ENCODE data around the gene ALKBH6.
A peak's percentile ranks its signal among the peaks of the same experiment; 100 is the strongest.
"Not testable (repeated sequence)": the region's sequence is repeated elsewhere in the genome, so short reads cannot be mapped to it uniquely, and the experiment has no call there.

ALKBH6 gene

DNA sequence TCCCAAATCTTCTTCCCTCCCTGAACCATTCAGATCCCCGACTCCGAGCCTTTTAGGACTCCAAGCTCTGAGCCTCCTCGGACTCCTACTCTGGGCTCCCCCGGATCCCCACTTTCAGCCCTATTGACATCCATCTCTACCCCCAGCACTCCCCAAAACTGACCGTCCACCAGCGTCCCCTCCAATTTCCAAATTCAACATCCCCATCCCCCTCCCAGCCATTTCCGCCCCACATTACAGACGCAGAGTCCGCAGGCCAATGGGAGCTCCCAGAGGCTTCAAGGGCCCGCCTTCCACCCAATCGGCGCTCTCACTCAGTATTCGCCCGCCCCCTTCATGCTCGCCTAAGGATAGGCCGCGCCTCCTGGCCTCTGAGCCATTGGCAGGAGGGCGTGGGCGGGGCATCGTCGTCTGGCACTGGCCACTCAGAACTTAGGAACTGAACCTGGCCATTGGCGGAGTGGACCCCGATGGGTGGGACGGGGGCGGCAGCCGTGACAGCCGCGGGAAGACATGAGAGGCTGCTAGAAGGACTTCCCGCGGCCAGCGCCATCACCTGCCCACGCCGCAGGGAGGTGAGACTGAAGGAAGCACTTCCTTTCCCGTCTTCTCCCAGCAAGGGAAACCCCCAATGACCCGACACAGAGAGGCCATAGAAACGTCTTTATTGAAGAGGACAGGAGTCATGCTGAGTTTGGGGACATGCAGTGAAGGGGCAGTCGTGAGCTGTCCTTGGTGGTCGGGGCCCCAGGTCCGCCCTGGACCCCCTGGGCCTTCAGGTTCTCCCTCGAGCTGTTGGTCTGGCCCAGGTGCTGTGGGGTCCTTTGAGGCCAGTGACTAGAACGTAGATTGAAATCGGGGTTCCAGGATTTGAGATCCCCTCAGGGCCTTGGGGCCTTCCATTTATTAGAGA, at the start of gene ALKBH6:
TSS of gene ALKBH6 (minus strand) at position 202 of the 913 bp plus-strand sequence. CDS start 816 bp downstream, outside the sequence.
- peak; percentile 93 to 97 for DNase-seq

DNA sequence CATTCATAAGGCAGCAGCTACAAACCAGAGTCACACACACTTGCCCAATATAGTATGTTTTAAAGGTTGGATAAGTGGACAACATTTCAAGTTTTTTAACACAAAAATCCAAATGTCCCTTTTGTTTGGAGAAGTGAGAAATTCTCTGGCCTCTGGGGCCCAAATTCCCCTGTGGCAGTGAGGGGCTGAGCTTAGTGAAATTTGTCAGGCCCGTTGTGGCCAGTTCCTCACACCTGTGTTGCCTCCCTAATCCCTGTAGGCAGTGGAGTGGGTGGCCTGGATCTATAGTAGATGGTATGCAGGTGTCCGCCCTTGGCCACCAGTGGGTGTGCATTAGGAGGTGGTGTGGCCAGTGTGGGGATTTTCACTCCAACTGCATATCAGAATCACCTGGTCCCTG, 47.4 kb upstream of the ALKBH6 start:
- DNase-seq: no peak

DNA sequence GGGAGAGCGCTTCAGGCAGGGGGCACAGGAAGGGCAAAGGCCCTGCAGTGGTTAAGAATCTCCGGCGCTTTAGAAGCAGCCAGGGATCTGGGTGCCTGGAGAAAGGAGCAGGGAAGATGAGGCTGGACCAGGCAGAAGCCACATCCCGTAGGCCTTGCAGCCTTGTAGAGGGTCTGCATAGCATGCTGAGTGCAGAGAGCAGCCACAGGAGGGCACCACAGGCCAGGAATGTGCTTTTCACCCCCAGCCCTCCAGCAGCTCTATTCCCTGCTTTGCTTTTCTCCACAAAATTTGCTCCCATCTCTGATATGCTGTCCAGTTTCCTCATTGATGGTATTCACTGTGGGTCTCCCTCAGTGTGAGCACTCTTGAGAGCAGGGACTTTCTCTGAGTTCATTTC, 46.4 kb upstream of the ALKBH6 start:
- no peak for DNase-seq

- DNase-seq: no peak
These were observed 45.3 kb upstream of the ALKBH6 start for GRCh38 chr19:36059180-36059910.

DNA sequence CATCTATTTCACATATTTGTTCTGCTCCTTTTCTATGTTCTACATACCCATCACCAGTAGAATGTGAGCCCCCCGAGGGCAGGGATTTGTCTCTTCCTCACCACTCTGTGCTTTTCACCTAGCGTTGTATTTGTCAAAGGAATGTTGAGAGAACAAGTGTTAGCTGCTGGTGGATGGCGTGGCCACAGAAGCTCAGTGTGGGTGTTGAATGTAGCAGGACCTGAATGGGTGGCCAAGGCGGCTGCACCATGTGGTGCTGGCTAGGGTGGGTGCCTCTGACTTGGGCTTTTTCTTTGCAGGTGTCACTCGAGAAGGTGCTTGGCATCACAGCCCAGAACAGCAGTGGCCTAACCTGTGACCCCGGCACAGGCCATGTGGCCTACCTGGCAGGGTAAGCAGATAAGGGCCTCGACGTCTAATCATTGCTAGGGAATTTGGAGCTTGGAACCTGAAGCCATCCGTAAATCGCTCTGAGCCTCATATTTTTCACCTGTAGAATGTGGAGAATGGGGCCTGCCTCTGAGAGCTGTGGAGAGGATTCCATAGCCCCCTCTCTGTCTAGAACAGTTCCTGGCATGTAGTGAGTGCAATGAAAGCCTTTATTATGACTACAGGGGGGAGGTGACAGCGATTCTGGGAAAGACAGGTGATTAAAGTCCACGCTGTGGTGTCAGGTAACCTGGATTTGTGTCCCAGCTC, 44.6 kb upstream of the ALKBH6 start:
- DNase-seq: no peak

GRCh38 chr19:36054733-36055686, 41.0 kb upstream of the ALKBH6 start, which contains the start of gene WDR62:
WDR62 (plus strand) TSS chr19:36054897; CDS start chr19:36054972, 75 bp downstream.
- DNase-seq: peak; percentile 76 to 94

- peak; percentile 90 to 95 for DNase-seq
These were observed 40.2 kb upstream of the ALKBH6 start, which contains the start of gene THAP8 for GRCh38 chr19:36054119-36054732. THAP8 (minus strand) TSS chr19:36054285; CDS start chr19:36054217, 68 bp downstream.

DNA sequence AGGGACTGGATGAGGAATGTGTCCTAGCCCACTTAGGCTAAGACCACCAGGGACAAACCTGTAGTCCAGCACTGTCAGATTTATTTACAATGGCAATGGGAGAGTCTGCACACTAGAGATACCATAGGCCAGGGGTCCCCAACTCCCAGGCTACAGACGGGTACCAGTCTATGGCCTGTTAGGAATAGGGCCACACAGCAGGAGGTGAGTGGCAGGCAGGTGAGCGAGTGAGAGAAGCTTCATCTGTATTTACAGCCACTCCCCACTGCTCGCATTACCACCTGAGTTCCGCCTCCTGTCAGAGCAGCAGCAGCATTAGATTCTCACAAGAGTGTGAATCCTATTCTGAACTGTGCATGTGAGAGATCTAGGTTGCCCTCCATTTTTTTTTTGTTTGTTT, 37.6 kb upstream of the ALKBH6 start:
- no peak for DNase-seq

GRCh38 chr19:36051236-36051635, 37.2 kb upstream of the ALKBH6 start:
- DNase-seq: no peak

DNA sequence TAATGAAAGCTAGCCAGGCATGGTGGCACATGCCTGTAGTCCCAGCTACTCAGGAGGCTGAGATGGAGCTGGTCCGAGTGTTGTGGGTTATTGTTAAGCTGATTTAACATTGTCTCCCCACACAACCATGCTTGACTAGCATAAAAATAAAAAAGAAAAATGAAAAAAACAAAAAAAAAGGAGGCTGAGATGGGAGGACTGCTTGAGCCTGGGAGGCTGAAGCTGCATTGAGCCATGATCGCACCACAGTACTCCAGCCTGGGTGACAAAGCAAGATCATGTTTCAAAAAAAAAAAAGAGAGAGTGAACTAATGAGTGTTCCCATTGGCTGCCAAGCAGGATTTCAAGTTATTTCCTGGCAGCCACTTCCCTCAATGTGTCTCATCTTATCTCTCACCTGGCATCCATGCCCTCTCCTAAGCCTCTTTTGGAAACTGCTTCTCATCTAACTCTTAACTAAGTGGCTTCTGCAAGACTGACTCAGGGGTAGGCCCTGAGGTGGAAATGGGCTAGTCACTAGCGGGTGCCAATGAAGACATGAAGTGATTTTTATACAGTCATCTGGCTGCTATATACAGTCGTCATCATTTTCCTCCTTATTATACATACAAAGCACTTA, 35.2 kb upstream of the ALKBH6 start:
- no peak for DNase-seq

GRCh38 chr19:36047835-36048234, 33.8 kb upstream of the ALKBH6 start:
- DNase-seq: no peak

DNA sequence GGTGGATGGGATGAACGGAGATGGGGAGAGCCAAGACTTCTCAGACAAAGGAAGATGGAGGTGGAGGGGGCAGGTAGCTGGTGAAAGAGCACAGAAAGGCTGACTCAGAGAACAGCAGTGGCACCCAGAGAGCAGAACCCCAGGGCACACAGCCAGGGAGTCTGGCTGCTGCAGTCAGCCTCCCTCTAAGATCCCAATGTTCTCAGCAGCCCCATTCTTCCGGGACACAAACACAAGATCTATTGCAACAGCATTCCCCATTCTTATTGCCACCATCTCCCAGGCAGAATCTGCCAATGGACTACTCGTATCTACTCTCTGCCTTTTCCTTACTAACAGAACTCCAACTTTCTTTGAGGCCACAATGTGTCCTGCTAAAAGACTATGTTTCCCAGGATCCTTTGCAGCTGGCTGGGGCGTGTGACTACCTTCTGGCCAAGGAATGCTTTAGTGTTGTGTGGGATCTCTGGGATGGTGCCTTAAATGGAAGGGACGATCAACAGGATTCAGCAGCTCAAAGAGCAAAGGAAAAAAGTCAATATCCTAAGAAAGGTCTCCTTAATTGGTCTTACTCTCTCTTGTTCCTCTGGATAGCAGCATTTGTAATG, 32.5 kb upstream of the ALKBH6 start:
- DNase-seq: no peak

DNA sequence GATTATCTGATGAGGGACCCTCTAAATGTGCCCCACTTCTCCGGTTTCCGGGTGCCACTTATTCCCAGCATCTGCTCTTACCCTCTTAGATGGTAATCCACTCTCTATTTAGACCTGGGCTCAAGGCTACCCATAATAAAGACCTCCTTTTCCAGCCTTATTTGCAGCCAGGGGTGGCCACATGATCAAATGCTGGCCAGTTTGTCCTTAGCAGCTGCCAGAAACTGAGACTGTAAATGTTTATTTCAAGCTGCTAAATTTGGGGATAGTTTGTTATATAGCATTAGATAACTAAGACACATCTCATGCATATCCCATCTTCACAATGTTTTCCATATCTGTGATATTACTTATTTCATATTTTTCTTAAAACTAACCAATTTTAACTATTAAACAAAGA, 29.9 kb upstream of the ALKBH6 start:
- no peak for DNase-seq

DNA sequence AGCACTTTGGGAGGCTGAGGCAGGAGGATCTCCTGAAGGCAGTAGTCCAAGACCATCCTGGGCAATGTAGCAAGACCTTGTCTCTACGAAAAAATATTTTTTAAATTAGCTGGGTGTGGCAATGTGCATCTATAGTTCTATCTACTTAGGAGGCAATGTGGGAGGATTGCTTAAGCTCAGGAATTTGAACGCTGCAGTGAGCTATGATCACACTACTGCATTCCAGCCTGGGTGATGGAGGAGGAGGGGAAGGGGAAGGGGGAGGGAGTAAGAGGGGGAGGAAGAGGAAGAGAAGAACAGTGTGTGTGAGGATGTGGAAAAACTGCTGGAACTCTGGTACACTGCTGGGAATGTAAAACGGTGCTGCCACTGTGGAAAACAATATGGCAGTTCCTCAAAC, 27.8 kb upstream of the ALKBH6 start:
- no peak for DNase-seq

- not testable (repeated sequence) for DNase-seq
These were observed 27.1 kb upstream of the ALKBH6 start for GRCh38 chr19:36041092-36041491.

DNA sequence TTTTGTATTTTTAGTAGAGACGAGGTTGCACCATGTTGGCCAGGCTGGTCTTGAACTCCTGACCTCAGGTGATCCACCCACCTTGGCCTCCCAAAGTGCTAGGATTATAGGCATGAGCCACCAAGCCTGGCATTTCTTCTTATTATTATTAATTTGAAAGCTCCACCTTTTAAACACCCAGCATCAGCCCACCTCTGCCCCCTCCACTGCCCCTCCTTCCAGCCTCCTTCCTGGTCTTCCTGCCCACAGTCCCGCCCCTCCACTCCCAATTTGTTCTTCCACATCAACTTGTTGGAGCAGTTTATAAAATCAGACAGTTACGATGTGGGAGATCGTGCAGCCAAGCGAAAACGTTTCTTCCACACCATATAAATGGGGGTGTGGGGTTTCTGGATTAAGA, 26.5 kb upstream of the ALKBH6 start:
- DNase-seq: no peak

GRCh38 chr19:36032251-36033104, 18.5 kb upstream of the ALKBH6 start, which contains the start of gene CLIP3:
CLIP3 (minus strand) TSS chr19:36032873; CDS start chr19:36032357, 516 bp downstream.
- no peak for DNase-seq

- no peak for DNase-seq
These were observed 17.3 kb upstream of the ALKBH6 start for GRCh38 chr19:36031308-36031707.
